NCI-H1105 treated with DMSO at 0.1 percent for 48 hours (cell line): ENCODE results near the gene MST1.

Source experiments
- DNase-seq: peaks from one replicate; lab custom pipeline; 2025; lab: John Stamatoyannopoulos, UW

MST1 gene

GRCh38 chr3:49717959-49718857 is 28.9 kb upstream of the MST1 start:
- peak; percentile 43 for DNase-seq

DNA sequence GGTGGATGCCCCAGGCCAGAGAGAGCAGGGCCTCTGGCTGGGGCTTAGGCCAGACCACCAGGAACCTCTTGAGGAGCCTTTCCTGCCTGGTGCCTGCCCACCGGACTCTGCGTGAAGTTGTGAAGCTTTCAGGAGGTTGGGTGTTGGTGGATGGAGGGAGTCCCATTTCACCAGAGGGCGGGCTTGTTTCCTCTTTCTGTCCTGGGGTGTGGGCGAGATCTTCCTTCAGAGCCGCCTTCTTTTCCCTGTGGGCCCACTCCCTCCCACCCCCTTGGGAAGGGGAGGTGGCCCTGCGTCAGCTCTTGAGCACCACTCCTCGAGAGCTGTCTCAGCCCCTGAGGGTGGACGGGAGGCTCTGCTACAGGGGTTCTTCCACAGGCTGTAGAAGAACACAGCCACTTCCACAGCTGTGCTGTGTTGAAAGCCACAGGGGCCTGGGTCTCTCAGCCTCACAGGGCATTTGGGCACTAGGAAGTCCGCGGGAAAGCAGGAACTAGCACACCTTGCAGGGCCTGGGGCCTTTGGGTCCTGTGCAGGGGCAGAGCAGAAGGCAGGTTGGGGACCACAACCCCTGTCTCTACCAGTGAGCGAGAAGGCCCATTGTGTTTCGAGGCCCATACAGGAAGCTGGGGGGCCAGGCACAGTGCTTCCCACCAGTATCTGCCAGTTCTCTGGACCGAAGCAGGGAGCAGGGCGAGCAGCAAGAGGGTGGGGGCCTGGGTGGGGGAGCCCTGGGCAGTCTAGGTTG is 28.1 kb upstream of the MST1 start:
- no peak for DNase-seq

- DNase-seq = no peak
Observed at GRCh38 chr3:49716691-49717210, 27.5 kb upstream of the MST1 start.

DNA sequence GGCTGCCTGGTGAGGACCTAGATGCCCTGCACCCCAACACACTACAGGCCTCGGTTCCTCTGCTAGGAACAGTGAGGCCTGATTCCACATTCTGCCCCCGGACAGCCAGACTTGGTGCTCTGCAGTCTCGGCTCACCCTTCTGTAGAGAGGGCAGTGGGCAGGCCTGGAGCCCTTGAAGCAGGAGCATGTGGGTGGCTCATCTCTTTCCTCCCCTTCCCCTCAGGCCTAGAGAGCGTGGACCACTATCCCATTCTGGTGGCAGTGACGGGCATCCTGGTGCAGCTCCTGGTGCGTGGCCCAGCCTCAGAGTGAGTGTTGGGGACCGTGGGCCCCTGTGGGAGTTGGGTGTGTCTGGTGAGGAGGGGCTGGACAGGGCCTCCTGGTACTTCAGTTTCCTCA is 26.9 kb upstream of the MST1 start:
- no peak for DNase-seq

DNA sequence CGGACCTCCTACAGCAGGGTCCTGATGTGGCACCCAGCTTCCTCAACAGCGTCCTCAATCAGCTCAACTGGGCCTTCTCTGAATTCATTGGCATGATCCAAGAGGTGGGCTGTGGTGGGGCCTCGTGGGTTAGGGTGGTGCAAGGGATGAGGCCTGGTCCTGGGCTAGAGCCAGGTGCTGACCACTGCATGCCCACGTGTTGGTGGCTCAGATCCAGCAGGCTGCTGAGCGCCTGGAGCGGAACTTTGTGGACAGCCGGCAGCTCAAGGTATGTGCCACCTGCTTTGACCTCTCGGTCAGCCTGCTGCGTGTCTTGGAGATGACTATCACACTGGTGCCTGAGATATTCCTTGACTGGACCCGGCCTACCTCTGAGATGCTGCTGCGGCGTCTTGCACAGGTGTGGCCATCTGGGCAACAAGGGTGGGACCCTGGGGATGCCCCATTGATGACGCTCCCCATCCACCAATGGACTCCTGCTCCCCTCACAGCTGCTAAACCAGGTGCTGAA is 26.4 kb upstream of the MST1 start:
- no peak for DNase-seq

DNA sequence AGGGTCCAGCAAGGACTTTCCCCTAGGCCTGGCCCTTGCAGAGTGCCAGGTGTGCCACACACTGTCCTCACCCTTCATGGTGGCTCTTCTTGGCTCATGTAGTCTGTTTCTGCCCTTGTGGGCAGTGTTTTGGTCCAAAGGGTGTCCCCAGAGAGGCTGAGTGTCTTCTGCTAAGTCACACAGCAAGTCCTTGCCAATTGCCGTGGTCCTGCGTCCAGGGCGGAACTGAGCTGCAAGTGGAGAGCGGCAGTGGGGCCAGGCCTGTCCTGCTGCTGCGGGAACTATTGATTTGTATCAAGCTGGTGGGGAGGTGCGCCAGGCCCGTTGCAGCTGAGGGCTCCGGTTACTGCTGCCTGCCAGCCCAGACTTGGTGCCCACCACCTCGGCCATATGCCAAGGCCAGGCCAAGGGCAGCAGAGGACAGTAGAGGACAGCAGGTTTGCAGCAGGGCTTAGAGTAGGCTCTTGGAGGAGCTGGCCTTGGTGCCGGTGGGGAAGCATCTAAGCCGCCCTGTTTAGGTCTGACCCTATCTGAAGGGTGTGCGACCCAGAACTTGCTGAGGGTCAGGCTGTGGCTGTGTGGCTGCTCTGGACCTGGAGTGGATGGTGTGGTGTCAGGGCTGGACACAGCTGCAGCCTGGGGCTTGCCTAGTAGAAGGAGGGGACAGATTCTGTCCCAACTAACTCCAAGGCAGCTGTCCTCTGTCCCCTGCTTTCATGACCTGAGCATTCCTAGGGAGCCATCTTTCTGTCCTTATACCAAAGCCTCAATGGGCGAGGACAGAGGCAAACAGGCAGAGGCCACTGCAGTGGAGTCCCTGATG is 25.7 kb upstream of the MST1 start:
- no peak for DNase-seq

- DNase-seq = no peak
Observed at GRCh38 chr3:49713336-49714105, 24.2 kb upstream of the MST1 start.

DNA sequence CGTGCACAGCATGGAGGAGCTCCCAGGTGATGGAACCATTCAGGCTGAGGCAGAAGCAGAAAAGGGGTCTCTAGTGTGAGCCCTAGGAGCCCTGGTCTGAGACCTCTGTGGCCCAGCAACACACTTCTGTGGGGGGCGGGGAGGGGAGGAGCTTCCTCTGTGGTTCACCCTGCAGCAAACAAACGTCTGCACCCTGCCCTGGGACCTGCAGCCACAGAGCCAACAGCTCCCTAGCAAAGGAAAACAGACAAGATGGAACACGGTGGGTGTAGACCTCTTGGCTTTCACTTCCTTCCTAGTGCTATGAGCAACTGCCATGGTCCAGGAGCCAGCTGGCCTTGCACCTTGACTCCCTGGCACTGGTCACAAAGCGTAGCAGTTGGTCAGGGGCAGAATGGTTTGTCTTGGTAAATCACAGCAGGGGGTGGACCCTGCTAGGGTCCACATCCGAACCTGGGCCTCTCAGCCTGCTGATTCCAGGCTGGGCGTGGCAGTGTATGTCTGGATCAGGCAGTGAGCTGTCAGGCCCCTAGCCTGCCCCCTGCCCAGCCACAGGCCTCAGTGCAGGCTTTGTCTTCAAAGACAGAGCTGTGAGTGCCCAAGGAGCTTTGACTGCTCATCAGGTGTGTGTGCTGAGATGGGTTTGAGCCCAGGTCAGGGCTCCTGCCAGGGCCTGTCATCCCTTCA is 23.5 kb upstream of the MST1 start:
- DNase-seq = no peak

GRCh38 chr3:49712166-49712565 is 22.9 kb upstream of the MST1 start:
- no peak for DNase-seq

DNA sequence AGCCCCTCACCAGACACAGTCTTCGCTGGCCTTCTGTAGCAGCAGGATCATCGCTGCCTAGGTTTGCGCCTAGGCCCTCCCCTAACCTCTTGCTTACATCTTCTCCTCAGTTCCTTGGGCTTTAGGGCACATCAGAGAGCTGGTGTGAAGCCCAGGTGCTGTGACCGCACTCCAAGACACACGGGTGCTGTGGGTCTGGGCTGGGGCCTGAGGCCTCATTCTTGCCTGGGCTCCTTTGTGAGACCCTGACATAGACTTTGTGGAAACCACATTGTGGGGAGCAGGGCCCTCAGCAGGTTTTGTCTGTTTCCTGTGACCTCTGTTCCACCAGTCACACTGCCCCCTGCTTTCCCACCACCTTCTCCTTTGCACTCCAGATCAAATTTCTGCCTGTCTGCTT is 22.2 kb upstream of the MST1 start:
- no peak for DNase-seq

- no peak for DNase-seq
Observed at GRCh38 chr3:49709852-49710251, 20.6 kb upstream of the MST1 start.

DNA sequence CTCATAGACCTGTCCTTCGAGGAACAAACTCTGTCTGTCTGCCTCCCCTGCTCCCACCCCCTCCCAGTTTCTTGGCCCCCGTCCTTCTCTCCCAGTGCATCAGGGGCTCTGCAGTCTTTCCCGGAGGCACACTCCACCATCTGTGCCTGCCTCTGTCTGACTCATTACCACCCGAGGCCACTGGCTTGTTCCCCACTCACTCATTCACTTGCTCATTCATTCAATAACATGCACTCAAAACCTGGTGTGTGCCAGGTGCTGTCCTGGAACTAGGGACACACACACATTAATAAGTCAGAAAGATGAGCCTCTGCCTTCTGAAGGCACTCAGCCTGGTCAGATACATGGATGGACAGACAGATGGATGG is 17.8 kb upstream of the MST1 start:
- DNase-seq = no peak

DNA sequence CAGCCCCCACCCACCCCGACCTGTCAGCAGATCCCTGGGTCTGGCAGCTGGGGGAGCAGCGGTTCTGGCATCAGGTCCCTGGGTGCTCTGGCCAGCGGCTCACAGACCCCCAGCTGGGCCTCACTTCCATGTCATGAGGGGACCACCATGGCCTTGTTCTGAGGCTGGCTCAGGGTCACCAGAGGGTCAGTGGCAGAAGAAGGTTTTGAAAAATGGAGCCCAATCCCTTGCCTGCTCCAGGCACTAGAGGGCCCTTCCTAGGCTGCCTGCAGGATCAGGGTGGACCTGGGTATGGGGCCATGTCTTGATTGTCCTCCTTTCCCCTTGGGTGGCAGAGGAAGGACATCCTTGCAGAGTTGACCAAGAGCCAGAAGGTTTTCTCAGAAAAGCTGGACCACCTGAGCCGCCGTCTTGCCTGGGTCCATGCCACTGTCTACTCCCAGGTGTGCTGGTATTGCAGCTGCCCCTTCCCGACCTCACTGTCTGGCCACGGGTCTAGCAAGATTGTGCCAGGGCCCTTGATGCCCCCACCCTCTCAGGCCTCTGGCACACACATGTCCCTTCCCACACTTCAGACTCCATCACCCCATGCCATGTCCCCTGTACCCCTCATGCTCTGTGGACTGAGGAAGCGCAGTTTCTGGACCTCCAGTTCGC is 17.3 kb upstream of the MST1 start:
- DNase-seq = no peak

GRCh38 chr3:49705390-49705960 is 16.2 kb upstream of the MST1 start:
- DNase-seq = no peak

DNA sequence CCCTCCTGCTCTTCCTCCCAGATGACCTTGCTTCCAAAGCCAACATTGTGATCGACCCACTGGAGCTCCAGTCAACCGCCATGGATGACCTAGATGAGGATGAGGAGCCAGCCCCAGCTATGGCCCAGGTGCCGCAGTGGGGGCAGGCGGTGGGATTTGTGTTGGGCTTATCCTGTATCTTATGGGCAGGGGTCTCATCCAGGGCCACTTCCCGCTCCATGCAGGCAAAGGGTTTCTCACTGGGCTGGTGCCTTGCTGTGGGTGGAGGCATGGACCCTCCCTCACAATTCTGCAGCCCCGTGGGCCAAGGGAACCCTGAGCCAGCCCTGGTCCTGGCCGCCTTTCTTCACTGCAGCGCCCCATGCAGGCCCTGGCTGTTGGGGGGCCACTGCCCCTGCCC is 15.4 kb upstream of the MST1 start:
- no peak for DNase-seq

DNA sequence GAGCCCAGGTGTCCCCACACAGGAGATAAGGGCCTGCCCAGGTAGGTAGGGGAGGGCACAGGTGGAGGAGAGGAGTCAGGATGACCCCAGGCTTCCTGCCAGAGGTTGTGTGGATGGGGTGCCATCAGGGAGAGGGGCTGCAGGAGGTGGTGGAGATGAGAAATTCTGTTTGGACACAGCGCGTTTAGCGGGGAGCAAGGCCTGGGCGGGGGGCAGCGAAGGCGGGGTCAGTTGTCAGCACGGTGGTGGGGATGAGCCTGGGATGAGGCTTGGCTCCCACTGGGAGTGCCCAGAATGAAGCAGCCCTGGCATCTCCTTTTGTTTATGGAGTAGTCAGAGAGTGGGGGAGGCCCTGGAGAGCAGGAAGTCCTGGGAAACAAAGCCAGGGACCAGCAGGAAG is 14.7 kb upstream of the MST1 start:
- no peak for DNase-seq

- DNase-seq = peak; percentile 55
Observed at GRCh38 chr3:49703443-49703927, 14.2 kb upstream of the MST1 start.

DNA sequence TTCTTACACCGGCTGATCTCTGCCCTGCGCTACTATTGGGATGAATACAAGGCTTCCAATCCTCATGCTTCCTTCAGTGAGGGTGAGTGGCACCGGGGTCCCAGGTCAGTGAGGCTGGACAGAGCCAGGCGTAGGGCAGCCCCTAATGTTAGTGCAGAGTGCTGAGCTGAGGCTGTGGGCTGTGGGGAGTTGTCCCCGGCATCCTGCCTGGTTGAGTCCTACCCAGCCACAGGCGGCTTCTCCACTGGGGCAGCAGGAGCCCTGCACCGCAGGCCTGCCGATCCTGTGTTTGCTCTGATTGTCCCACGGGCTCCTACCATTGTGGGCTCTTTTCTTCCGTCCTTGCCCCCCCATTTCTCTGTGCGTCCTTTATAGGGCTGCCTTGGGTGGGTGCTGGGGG is 13.4 kb upstream of the MST1 start:
- no peak for DNase-seq

GRCh38 chr3:49701388-49702077 is 12.3 kb upstream of the MST1 start:
- DNase-seq = no peak
